Fibroblast of mammary gland (primary cell): ENCODE results near the gene GPX3.

Experiments
- DNase-seq: peaks from one replicate; pipeline ENCODE4 v3.0.0-alpha.2; 2010; ENCODE audit warnings: low read depth
- H3K4me3 ChIP-seq: 2 replicates; pipeline ENCODE4 v1.5.1; 2011; ENCODE audit warnings: low read depth, mild to moderate bottlenecking, low read length, moderate library complexity; ENCODE audit not compliant: control insufficient read depth
- CTCF ChIP-seq: conservative IDR thresholded peaks from 2 replicates; pipeline ENCODE4 v1.5.1; 2011; ENCODE audit warnings: low read depth, low read length, inconsistent platforms; ENCODE audit not compliant: control insufficient read depth, insufficient read depth

The GPX3 gene

GRCh38 chr5:151060742-151061141 is 40.4 kb downstream of the GPX3 start:
- no peak for DNase-seq
- no peak for TF ChIP-seq CTCF
- no peak overlapping the region for H3K4me3 ChIP-seq

GRCh38 chr5:151062405-151063141 is 42.2 kb downstream of the GPX3 start:
- no peak for TF ChIP-seq CTCF
- DNase-seq = no peak
- H3K4me3 ChIP-seq = no peak overlapping the region

GRCh38 chr5:151063142-151063989 is 43.0 kb downstream of the GPX3 start:
- TF ChIP-seq CTCF = no peak
- peak; percentile 87 for DNase-seq
- no peak overlapping the region for H3K4me3 ChIP-seq

- DNase-seq = no peak
- TF ChIP-seq CTCF = no peak
- H3K4me3 ChIP-seq = no peak overlapping the region
Observed at GRCh38 chr5:151064916-151065499, 44.6 kb downstream of the GPX3 start.

GRCh38 chr5:151065609-151066008 is 45.2 kb downstream of the GPX3 start:
- TF ChIP-seq CTCF = no peak
- no peak for DNase-seq
- H3K4me3 ChIP-seq = no peak overlapping the region

GRCh38 chr5:151066920-151067319 is 46.5 kb downstream of the GPX3 start:
- TF ChIP-seq CTCF = no peak
- no peak for DNase-seq
- H3K4me3 ChIP-seq = no peak overlapping the region
